Measurements from ENCODE around the gene ANO9. TPM values are rescaled to one million over a fixed set of nuclear protein-coding genes. Genes with fewer than 3 reads are reported as not detected.

Gene ANO9
- total RNA-seq, 1 donor from 2014 or later: 1.9 TPM

- no peak overlapping the region for H3K9ac ChIP-seq (ENCODE audit: low read length)
- no peaks in the 10 kb centered on the region for H3K9me3 ChIP-seq (ENCODE audit: insufficient read depth, low read depth, low read length)
- H3K4me1 ChIP-seq (ENCODE audit: insufficient read depth, low read length): no peaks in the 10 kb centered on the region
- no peak overlapping the region for H3K27ac Mint-ChIP-seq (ENCODE audit: unreplicated experiment)
- no peak overlapping the region for H2AFZ ChIP-seq (ENCODE audit: low read depth, low read length)
- H3K27ac ChIP-seq (ENCODE audit: low read depth, low read length): no peak overlapping the region
- no peaks in the 10 kb centered on the region for H3K36me3 ChIP-seq (ENCODE audit: insufficient read depth, low read length)
- H3K4me3 ChIP-seq (ENCODE audit: insufficient read depth, low read depth, low read length): no peak overlapping the region
- H3K27me3 ChIP-seq (ENCODE audit: insufficient read depth, low read length): no peaks in the 10 kb centered on the region
- H3K27me3 Mint-ChIP-seq (ENCODE audit: low read depth, unreplicated experiment): no peaks in the 10 kb centered on the region
- TF ChIP-seq CTCF (IDR thresholded peaks at IDR 0.05; ENCODE audit: insufficient read depth, low read depth, low read length) (no peak), EZH2 (IDR thresholded peaks at IDR 0.05; ENCODE audit: insufficient read depth, low read length) (no peak)
- H3K4me1 Mint-ChIP-seq (ENCODE audit: low read depth, unreplicated experiment): no peaks in the 10 kb centered on the region
- H3K9me3 Mint-ChIP-seq (ENCODE audit: unreplicated experiment): no peaks in the 10 kb centered on the region
- DNase-seq (ENCODE audit: low read depth) (no peak), FAIRE-seq (no peak)
- H3K79me2 ChIP-seq (ENCODE audit: insufficient read depth, low read length): peaks cover 53% of the 10 kb centered on the region
- no peak overlapping the region for H3K4me2 ChIP-seq (ENCODE audit: low read length)
- H3K36me3 Mint-ChIP-seq (ENCODE audit: low read depth, unreplicated experiment): peaks cover 7% of the 10 kb centered on the region
- peaks cover 24% of the 10 kb centered on the region for H4K20me1 ChIP-seq (ENCODE audit: insufficient read depth, low read length)
- H3K4me3 Mint-ChIP-seq (ENCODE audit: unreplicated experiment): no peak overlapping the region
These were observed 34.1 kb upstream of the ANO9 start for GRCh38 chr11:475941-476340.

GRCh38 chr11:474914-475506 lies 33.2 kb upstream of the ANO9 start:
- no peak for DNase-seq (ENCODE audit: low read depth)
- H3K36me3 ChIP-seq (ENCODE audit: insufficient read depth, low read length): no peaks in the 10 kb centered on the region
- H3K9ac ChIP-seq (ENCODE audit: low read length): no peak overlapping the region
- H3K27ac ChIP-seq (ENCODE audit: low read depth, low read length): no peak overlapping the region
- H3K4me3 ChIP-seq (ENCODE audit: insufficient read depth, low read depth, low read length): no peak overlapping the region
- H3K4me3 Mint-ChIP-seq (ENCODE audit: unreplicated experiment): no peak overlapping the region
- no peaks in the 10 kb centered on the region for H3K27me3 ChIP-seq (ENCODE audit: insufficient read depth, low read length)
- FAIRE-seq: peak; percentile 98
- peaks cover 53% of the 10 kb centered on the region for H3K79me2 ChIP-seq (ENCODE audit: insufficient read depth, low read length)
- no peaks in the 10 kb centered on the region for H3K4me1 ChIP-seq (ENCODE audit: insufficient read depth, low read length)
- peaks cover 7% of the 10 kb centered on the region for H3K36me3 Mint-ChIP-seq (ENCODE audit: low read depth, unreplicated experiment)
- no peaks in the 10 kb centered on the region for H3K9me3 Mint-ChIP-seq (ENCODE audit: unreplicated experiment)
- no peaks in the 10 kb centered on the region for H3K27me3 Mint-ChIP-seq (ENCODE audit: low read depth, unreplicated experiment)
- H4K20me1 ChIP-seq (ENCODE audit: insufficient read depth, low read length): peaks cover 24% of the 10 kb centered on the region
- no peak overlapping the region for H3K4me2 ChIP-seq (ENCODE audit: low read length)
- TF ChIP-seq EZH2 (IDR thresholded peaks at IDR 0.05; ENCODE audit: insufficient read depth, low read length) (no peak), CTCF (IDR thresholded peaks at IDR 0.05; ENCODE audit: insufficient read depth, low read depth, low read length) (no peak)
- peaks cover 3% of the 10 kb centered on the region for H3K4me1 Mint-ChIP-seq (ENCODE audit: low read depth, unreplicated experiment)
- no peak overlapping the region for H2AFZ ChIP-seq (ENCODE audit: low read depth, low read length)
- H3K9me3 ChIP-seq (ENCODE audit: insufficient read depth, low read depth, low read length): no peaks in the 10 kb centered on the region
- H3K27ac Mint-ChIP-seq (ENCODE audit: unreplicated experiment): no peak overlapping the region

GRCh38 chr11:473962-474785 lies 32.4 kb upstream of the ANO9 start:
- Histone ChIP-seq H3K4me1 (ENCODE audit: insufficient read depth, low read length) (peaks cover 7% of the 10 kb centered on the region), H3K9ac (ENCODE audit: low read length) (no peak overlapping the region), H2AFZ (ENCODE audit: low read depth, low read length) (no peak overlapping the region), H4K20me1 (ENCODE audit: insufficient read depth, low read length) (peaks cover 24% of the 10 kb centered on the region), H3K27ac (ENCODE audit: low read depth, low read length) (no peak overlapping the region), H3K4me3 (ENCODE audit: insufficient read depth, low read depth, low read length) (no peak overlapping the region), H3K9me3 (ENCODE audit: insufficient read depth, low read depth, low read length) (no peaks in the 10 kb centered on the region), H3K27me3 (ENCODE audit: insufficient read depth, low read length) (no peaks in the 10 kb centered on the region), H3K79me2 (ENCODE audit: insufficient read depth, low read length) (peaks cover 58% of the 10 kb centered on the region), H3K36me3 (ENCODE audit: insufficient read depth, low read length) (no peaks in the 10 kb centered on the region), H3K4me2 (ENCODE audit: low read length) (no peak overlapping the region)
- FAIRE-seq (no peak), DNase-seq (ENCODE audit: low read depth) (no peak)
- Mint-ChIP-seq H3K4me1 (ENCODE audit: low read depth, unreplicated experiment) (peaks cover 9% of the 10 kb centered on the region), H3K4me3 (ENCODE audit: unreplicated experiment) (no peak overlapping the region), H3K27ac (ENCODE audit: unreplicated experiment) (no peak overlapping the region), H3K9me3 (ENCODE audit: unreplicated experiment) (no peaks in the 10 kb centered on the region), H3K36me3 (ENCODE audit: low read depth, unreplicated experiment) (peaks cover 2% of the 10 kb centered on the region), H3K27me3 (ENCODE audit: low read depth, unreplicated experiment) (no peaks in the 10 kb centered on the region)
- TF ChIP-seq EZH2 (IDR thresholded peaks at IDR 0.05; ENCODE audit: insufficient read depth, low read length): no peak
- TF ChIP-seq CTCF (IDR thresholded peaks at IDR 0.05; ENCODE audit: insufficient read depth, low read depth, low read length): no peak
